SH-SY5Y (cell line): ENCODE measurements around the gene TOB1.

ENCODE experiments used
- GATA2 ChIP-seq: IDR thresholded peaks from 2 replicates; pipeline ENCODE4 v1.6.1; 2011; ENCODE audit warnings: mild to moderate bottlenecking, low read depth, low read length
- GATA3 ChIP-seq: IDR thresholded peaks from 2 replicates; pipeline ENCODE4 v1.6.1; 2011; ENCODE audit warnings: low read depth, mild to moderate bottlenecking, low read length, moderate library complexity

TOB1 gene

DNA sequence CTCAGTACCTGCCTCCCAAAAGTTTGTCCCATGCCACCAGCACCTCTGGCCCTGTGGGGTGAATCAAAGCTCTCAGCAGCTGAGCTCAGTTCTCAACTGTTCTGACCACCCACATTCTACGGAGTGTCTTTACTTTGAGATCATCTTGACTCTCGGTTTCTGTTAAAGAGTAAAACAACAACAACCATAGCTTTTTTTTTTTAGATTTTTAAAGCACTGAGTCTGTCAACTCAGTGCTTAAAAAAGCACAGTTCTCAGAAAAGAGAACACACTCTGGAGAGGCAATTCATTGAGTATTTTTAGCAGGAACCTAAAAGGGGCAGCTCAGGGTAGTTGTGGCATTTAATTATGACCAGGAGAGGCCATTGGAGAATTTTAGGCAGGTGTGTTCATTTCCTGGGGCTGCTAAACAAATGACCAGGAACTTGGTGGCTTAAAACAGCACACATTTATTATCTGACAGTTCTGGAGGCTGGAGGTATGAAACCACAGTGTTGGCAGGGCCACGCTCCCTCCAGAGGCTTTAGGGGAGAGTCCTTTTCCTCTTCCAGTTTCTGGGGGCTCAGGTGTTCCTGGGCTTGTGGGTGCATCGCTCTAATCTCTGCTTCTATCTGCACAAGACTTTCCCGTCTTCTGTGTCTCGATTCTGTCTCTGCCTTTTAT is 37.5 kb downstream of the TOB1 start:
- TF ChIP-seq GATA2 (no peak), GATA3 (no peak)

DNA sequence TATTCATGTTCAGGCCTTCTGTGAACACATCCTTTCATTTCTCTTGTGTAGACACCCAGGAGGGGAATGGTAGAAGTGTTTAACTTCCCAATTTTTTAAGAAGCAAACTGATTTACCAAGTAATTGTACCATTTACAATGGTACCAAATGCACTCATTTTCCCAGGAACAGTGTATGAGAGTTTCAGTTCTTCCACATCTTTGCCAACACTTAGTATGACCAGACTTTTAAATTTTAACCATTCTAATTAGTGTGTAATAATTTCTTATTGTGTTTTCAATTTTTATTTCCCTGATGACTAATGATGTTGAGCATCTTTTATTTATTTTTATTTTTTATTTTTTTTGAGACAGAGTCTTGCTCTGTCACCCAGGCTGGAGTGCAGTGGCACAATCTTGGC is 41.0 kb downstream of the TOB1 start:
- no peak for TF ChIP-seq GATA2
- no peak for TF ChIP-seq GATA3

DNA sequence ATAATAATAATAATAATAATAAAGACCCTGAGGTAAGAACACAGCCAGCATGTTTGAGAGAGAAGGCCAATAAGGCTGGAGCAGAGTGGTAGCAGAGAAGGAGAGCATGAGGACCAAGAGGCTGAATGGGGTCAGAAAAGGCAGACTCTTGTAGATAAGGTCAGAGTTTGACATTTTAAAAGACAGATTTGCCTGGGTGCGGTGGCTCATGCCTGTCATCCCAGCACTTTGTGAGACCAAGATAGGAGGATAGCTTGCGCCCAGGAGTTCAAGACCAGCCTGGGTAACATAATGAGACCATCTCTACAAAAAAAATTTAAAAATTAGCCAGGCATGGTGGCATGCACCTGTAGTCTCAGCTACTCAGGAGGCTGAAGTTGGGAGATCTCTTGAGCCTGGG is 41.7 kb downstream of the TOB1 start:
- TF ChIP-seq GATA3 (no peak), GATA2 (no peak)

DNA sequence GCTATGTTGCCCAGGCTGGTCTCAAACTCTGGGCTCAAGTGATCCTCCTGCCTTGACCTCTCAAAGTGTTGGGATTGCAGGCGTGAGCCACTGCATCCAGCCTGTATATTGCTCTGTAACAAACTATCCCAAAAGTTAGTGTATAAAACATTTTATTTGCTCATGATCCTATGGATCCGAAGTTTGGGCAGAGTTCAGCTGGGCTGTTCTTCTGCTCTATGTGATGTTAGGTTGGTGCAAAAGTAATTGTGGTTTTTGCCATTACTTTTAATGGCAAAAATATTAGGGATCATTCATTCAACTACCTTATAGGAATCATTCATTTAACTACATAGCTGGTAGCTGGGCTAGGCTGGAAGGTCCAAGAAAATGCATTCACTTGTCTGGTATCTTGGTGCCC is 43.6 kb downstream of the TOB1 start:
- TF ChIP-seq GATA3 = no peak
- no peak for TF ChIP-seq GATA2

DNA sequence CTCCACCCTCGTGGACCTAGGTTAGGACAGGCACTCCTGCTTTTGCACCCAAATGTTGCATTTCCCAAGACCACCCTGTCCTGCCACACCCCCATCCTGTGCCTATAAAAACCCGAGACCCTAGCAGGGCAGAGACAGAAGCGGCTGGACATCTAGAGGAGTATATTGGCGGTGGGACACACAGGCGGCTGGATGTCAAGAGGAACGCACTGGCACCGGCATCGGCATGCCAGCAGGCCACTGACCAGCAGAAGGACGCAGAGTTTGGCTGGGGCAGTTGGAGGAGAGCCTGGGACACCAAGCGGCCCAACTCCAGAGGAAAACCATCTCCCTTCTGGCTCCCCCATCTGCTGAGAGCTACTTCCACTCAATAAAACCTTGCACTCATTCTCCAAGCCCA is 45.5 kb downstream of the TOB1 start:
- TF ChIP-seq GATA3 (no peak), GATA2 (no peak)

DNA sequence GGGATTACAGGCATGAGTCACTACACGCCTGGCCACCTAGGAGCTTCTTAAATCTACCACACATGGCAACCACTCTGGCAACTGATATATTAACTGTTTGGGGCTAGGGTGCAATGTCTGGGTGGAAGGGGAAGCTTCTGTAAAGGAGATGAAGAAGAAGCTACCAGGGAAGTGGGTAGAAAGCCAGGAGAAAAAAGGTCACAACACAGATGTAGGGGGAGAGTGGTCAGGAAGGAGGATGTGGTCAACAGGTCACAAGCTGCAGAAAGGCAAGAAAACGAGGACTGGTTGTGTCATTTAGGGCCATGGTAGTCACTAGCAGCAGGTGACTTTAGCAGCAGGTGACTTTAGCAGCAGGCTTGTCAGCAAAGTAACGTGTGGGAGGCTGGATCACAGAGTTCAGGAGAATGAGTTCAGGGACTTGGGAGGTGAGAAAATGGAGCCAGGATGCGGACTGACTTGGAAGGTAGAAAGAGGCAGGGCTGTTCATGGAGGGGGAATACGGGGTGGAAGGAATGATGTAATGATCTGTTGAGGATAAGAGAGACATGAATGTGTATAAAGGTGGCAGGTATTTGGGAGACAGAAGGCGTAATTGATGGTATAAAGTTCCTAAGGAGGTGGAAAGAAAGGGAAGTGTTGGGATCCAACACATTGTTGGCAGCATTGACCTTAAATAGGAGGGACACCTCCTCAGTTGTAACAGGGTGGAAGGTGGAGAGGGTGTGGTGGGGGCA is 47.1 kb downstream of the TOB1 start:
- TF ChIP-seq GATA2 = no peak
- no peak for TF ChIP-seq GATA3

DNA sequence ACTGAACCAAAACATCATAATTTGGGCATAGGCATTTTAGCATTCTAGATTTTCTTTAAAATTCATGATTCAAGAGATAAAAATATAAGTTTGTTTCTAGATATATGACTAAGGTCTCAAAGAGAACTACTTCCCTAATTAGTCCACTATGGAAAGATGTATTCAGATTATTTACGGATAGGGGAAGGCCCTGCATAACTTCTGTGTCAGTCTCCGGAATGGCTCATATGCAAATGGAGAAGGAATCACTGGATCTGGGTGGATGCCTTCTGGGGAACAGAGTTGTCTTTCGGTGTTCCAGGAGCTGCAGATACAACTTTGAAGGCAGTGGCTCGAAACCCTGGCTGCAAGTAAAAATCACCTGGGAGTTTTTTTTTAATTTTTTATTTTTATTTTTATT is 47.9 kb downstream of the TOB1 start:
- no peak for TF ChIP-seq GATA2
- no peak for TF ChIP-seq GATA3

DNA sequence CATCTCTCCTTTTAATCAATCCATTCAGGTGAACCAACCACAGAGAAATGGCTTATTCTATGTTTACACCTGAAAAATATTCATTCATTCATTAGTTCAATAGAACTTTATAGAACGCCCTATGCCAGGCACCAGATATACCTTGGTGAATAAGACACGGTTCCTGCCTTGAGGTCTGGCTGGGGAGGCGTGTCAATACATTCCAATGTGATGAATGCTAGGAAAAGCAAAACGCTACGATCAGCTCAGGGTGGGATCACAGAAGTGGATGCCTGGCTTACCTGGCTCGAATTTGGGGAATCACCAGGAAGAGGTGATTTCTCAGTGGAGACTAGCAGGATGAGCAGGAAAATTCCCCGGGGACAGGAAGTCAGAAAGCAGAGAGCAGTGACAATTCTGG is 48.3 kb downstream of the TOB1 start:
- TF ChIP-seq GATA2 (no peak), GATA3 (no peak)

DNA sequence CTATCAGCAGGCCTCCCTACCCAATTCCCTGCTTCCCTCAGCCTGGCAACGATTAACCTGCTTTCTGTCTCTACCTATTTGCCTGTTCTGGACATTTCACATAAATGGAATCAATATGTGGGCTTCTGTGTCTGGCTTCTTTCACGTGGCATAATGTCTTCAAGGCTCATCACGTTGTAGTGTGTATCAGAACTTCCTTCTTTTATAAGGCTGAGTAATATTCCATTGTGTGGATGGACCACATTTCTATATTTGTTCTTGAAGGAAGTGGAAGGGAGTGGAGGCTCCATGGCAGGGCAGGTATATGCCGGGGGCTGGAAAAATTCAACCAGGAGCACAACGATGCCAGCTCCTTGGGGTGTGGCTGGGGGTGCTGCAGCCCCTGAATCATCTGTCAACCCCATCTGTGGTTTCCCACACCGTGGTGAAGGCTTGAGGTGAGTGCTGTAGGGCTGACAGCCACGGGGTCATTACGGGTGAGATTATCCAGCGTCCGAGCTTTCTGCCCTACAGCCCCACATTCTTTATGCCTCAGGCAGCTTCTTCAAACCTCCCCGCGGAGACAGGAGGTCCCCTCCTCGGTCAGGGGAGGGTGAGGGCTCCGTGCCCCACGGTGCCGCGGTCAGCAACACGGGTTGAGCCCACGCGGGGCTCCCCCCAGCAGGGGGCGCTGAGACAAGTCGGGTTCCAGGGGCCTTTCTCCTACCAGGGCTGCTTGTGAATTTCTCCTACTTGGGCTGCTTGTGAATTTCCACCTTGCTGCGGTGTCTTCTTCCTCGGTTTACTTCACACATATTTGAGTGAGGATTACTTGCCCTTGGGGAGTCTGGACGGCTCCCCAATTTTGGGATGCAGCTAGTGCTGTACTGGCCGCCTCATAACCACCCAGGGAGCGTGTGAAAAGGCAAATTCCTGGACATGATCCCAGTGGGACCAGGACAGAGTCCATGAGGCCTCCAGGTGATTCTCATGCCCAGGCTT is 49.1 kb downstream of the TOB1 start:
- TF ChIP-seq GATA3 (no peak), GATA2 (no peak)

DNA sequence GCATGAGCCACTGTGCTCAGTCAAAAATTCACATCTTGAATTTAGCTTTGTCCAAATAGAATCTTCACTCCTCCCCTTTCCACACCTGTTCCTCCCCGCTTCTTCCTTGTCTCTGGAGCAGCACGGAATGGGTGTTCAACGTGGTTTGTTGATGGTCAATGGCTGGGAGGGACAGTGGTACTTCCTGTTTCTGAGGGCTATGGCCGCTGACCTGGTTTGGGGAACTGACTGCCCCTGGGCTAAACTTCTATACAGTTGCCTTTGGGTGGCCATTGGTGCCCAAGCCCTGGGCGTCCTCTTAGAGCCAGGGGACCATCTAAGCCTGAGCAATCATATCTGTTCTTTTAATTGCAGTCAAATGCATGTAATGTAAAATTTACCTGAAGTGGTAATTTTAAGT is 49.9 kb downstream of the TOB1 start:
- no peak for TF ChIP-seq GATA2
- no peak for TF ChIP-seq GATA3

DNA sequence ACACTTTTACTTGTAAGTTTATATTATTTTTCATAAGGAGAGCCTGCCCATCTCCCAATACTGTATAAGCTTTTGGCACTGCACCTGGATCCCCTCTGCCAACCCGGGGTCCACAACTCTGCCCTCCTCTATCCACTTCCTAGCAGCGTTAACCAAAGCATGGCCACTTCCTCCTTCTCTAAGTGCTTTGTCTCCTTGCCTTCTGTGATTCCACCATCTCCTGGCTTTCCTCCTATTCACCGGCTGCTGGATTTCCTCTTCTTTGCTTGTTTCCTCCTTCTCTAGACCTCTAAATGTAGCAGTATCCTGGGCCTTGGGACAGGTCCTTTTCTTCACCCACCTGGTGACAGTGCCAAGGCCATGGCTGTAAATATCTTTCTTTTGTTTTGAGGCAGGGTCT is 50.8 kb downstream of the TOB1 start:
- TF ChIP-seq GATA3 (no peak), GATA2 (no peak)

DNA sequence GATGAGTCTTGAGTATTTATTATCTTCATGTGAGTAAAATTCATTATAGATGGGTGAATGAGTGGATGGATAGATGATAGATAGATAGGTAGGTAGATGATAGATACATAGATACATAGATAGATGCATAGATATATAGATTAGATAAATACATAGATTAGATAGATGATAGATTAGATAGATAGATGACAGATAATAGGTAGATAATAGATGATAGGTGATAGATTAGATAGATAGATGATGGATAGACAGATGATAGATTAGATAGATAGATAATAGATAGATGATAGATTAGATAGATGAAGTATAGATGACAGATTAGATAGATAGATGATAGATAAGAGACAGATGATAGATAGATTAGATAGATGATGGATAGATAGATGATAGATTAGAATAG is 52.6 kb downstream of the TOB1 start:
- TF ChIP-seq GATA2 = no peak
- TF ChIP-seq GATA3 = peak; percentile 62
